COLO668 (cell line): Measurements from ENCODE around the gene CIBAR2.

Source experiments
- DNase-seq: peaks from one replicate; lab custom pipeline; 2025; ENCODE audit not compliant: unreplicated experiment; lab: John Stamatoyannopoulos, UW

Gene CIBAR2

DNA sequence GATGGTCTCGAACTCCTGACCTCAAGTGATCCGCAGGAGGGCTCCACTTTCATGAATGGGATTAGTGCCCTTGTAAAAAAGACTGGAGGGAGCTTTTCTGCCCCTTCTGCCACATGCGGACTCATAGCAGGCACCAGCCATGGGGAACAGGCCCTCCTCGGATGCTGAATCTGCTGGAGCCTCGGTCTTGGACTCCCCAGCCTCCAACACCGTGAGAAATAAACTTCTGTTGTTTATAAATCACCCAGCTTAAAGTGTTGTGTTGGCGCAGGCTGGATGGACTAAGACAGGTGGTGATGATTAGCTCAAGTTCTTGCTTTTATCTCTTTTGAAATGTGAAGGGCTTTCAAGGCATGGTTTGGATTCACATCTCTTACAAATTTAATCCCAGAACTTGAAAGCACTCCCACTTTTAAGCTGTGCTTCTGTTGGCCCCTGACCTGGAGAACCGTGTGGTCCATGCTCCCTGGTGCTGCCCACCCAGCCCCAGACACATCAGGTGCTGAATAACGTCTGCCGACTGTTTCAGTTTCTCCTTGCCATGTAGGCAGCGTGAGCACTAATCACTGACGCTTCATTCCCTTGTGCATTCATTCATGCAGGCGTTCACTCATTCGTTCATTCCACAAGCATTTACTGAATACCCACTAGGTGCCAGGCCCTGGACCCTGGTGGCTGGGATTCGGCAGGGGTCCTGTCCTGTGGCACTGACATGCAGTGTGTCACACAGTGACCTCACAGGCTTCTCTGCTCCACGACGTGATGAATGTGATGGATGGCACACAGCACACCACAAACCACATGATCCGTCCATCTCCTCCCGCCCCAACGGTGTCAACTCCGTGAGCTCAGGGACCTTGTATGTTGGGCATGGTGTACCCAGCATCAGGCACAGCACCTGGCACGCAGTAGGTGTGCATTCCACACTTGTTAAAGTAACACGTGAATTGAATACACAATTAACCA, 8.9 kb downstream of the CIBAR2 start:
- no peak for DNase-seq

DNA sequence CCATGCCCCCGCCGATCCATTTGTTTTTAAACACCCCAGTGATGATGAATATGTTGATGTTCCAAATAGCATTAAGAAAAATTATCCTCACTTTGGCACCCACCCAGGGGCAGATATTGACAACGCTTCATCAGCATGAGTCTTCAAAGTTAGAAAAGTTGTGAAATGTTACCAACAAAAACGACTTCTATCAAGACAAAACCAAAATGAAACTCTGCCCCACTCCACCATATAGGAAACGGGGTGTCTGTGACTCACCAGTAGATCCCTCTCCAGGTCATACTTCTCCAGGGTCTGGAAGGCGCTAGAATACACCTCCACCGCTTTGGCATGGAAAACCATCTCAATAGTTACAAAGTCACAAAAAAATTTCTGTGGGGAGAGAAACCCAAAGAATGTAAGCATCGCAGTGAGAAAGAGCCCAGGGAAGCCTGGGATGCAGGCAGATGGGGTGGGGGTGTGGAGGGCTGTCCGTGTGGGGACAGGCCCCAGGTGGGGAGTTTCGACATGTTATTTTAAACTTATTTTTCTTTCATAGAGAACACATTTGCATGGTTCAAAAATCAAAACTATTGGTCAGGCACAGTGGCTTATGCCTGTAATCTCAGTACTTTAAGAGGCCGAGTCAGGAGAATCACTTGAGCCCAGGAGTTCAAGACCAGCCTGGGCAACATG, 10.2 kb downstream of the CIBAR2 start:
- DNase-seq, result no peak

DNA sequence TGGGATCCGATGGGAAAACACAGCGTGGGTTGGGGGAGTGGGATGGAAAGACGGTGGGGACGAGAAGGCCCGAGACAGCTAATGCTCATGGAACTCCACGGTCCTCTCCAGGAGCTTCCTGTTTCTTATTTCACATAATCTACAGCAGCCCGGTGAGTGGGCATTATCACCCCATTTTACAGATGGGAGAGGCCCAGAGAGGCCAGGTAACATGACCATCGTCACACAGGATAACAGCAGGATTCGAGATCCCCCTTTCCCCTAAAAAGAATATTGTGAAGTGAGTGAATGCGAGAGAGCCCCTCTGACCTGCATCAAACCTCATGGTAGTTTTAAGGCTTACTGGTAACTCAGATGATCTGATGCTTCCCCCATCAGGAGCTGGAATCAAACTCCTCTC, 12.0 kb downstream of the CIBAR2 start:
- DNase-seq, result no peak

DNA sequence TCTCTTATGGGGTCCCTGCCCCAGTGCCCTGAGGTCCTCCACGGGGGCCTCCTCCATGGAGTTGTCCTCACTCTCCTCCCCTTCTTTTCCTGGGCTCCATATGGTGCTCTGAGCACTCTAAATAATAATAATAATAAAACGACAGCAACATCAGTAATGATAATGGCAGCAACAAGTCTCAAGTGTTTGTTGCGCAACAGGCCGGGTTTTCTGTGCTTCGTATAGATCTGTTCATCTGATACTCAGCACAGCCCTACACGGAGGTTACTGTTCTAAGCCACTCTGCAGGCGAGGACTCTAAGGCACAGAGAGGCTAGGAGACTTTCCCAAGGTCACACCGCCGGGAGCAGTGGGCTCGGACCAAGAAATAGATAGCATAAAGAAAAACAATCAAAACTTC, 13.7 kb downstream of the CIBAR2 start:
- DNase-seq, result no peak

DNA sequence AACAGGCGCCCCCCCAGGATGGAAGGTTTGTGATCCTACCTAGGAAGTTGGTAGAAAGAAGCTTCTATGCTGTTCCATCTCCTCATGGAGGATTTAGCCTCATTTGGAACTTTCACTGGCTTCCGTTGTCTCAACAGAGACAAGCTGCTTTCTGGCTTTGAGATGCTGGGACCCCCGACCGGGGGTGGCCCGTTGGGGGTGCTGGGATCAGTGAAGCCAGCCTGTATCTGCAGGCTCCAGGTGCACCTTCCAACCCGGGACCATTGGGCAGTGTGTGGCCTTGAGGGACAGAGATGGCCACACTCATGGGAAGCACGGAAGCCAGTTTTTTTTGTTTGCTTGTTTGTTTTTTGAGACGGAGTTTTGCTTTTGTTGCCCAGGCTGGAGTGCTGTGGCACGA, 15.4 kb downstream of the CIBAR2 start:
- DNase-seq, result no peak

DNA sequence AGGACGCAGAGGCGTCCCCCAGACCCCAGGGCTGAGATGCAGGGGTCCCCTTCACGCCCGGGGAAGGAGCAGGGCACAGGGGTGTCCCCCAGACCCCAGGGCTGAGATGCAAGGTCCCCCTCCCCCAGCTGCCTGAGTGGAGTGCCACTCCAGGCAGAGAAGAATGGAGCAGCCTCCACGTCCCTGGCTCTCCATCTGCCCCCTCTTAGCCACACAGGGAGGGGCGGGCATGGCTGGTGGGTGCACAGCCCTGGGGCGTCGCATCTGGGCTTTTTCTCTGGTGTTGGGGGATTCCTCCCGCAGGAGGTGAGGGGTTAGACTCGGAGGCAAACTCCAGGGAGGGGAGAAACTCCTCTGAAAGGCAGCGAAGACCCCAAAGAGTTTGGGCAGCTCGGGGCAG, 17.5 kb downstream of the CIBAR2 start:
- DNase-seq, result no peak

DNA sequence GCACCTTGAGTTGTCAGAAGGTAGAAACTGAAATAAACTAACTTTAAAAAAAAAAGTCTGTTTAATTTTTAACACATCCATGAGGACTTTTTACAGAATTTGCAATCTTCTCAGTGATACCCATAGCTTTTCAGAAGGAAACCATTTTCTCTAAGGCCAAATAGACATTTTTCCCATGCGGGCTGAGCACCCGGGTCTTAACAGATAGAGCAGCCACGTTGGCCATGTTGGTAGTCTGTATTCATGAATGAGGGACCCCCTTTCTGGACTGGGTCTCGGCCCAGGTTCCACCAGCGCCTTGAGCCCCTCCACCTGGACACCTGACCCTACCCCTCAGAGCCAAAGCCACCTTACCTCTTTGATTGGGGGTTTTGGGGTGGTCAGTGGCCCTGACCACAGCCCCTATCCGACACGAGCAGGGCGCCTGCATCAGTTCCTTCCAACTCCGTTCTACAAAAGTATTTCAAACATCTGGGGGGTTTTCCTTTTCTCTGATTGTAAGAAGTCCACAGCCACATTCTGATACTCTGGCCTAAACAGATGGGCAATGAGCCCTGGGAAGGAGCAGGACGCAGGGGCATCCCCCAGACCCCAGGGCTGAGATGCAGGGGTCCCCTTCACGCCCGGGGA, 18.0 kb downstream of the CIBAR2 start:
- DNase-seq, result no peak

DNA sequence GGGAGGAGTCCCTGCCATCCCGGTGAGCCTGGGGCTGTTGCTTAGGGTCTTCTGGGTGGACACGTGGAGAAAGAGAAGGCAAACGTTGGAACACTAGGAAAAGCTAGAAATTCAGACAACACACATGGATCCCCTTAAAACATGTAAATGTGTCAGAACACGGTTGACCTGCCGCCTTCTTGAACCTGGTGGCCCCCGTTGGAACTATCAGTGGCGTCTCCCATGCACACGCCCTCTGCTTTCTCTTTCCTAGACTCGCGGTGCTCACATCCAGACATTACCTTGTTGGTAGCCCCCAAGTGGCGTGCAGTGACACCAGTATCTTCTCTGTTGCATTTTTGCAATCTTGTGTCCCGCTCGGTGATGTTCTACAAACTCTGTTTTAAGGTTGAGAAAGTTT, 18.6 kb downstream of the CIBAR2 start:
- DNase-seq, result no peak

DNA sequence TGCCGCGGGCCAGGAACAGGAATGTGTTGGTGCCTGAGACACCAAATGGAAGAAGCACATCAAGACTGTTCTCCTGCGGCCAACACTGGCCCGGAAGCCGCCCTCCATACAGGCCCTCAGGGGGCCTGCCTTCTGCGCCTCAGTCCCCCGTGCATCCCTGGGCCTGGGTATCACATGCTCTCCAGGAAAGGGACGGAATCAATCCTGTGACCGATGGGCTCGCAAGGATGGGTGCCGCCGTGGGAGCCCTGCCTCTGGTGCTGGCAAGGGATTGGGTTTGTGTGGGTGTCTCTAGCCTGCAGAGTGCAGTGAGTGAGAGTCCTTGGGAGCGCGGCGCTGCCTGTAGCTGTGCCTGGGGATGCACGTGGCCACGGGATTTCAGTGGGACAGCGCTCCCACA, 19.4 kb downstream of the CIBAR2 start:
- no peak for DNase-seq

DNA sequence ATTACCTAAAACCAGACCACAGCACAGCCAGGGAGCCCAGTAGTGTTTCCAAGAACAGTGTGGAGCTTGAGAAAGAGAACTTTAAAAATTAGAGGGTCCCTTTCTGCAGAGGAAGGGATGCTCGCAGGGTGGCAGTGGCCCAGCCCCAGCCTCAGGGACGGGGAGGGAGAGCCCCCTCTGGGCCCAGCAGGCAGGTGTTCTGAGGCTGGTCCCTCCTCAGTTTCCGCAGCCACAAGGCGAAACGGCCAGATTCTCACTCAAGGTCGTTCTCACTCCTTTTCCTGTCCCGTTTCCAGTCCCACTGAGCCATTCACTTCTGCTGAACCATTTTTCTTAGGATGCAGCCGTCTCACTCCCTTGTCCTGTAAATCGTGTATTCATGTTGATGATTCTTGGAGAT, 20.0 kb downstream of the CIBAR2 start:
- DNase-seq, result no peak

DNA sequence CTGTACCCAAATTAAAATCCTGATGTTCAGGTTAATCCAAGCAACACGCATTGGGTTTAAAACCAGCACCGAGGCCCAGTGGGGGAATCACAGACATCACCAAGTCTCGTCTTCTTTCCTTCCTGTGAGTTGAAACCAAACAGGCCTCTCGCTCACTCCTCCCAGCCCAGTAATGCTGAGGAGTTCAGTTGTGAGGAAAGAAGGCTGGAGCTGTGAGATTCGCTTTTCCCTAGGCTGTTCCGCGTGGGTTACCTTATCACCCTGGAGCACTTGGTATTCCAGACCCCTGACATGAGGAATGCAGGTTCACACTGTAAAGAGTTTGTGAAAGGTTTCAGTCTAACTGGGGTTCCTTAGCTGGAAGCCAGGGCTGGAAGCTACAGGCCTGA, 20.8 kb downstream of the CIBAR2 start:
- DNase-seq, result no peak

DNA sequence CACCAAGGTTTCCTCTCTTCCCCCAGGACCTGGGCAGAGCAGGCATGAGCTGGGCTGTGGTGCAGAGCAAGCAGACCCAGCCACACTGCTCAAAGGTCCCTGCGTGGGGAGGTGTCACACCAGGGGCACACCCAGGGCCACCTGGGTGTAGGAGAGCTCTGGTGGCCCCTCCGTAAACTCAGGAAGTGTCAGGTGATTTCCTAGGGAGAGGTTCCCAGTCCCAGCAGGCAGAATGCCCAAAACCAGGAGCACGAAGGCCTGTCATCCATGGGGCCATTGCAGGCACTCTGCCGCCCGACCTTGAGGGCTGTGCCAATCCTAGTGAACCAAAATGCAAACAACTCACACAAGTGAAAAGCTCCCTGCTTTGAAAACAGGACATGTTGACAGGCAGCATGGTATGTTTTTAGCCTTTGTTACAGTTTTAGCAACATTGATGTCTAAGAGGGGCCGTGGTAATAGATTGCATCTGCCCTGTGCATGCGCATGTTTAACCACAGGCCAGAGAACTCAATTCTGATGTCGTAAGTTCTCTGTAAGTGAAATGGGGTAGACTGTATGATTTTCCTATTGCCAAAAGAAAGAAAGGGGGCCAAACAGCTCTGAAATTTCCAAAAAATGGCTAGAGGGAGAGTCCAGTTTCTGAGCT, 21.3 kb downstream of the CIBAR2 start:
- DNase-seq, result no peak

DNA sequence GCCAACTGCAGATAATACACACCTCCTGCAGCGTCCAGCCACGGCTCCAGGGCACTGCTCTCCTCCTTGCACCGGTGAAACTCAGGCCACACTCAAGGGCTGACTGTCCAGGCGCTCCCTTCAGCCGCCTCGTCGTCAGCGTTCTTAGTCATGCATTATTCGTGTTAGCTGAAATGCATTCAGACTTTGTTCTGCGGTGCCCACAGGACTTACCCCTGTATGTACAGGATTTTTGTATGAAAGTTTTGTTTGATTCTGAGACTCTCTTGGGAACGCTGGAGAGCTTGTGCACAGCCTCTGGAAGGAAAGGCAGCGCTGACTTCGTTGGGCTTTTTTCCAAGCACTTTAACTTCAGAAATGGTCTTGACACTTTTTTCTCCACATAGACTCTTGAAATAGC, 22.1 kb downstream of the CIBAR2 start:
- DNase-seq, result no peak

DNA sequence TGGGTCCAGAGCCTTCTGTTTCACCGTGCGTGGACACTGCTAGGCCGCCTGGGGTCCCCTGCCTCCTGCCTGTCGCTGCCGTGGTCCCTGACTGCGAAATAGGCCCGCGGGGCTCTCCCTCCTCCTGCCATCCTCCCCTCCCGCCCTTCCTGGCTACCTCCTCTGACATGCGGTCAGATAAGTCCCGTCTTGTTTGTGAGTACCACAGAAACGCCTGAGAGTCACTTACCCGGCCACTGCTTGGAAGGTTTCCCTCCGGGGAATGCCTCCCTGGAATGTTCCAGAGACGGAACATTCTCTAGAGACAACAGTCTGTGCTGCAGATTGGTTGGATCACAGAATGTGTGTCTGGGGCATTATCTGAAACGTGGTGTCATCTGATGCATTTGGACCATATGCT, 22.7 kb downstream of the CIBAR2 start:
- no peak for DNase-seq

DNA sequence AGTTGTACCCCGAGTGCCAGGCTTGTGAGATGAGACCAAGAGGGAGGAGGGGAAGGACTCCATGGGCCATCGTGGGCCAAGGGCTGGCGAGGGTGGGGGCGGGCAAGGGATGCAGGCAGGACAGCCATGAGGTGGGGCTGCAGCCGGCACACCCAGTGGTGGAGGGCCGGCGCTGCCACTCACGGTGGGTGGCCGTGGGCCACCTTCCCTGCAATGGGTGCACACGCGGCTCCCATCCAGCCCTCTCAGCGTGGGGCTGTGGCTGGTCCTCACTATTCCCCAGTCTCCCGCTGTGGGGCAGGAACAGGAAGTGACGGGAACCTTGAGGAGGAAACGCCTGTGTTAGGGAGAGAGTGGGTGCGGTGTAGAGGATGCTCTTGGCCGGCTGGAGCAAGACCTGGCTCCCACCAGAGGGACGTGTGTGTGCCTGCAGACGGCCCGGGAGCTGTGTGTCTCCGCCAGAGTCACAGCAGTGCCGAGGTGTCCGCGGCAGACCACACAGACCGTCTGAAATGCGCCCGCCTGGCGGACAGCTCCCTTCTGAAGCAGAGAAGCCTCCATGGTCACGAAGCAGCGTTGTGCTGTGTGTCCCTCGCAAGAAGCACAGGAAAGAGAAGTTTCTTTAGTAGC, 23.6 kb downstream of the CIBAR2 start:
- DNase-seq, result no peak

DNA sequence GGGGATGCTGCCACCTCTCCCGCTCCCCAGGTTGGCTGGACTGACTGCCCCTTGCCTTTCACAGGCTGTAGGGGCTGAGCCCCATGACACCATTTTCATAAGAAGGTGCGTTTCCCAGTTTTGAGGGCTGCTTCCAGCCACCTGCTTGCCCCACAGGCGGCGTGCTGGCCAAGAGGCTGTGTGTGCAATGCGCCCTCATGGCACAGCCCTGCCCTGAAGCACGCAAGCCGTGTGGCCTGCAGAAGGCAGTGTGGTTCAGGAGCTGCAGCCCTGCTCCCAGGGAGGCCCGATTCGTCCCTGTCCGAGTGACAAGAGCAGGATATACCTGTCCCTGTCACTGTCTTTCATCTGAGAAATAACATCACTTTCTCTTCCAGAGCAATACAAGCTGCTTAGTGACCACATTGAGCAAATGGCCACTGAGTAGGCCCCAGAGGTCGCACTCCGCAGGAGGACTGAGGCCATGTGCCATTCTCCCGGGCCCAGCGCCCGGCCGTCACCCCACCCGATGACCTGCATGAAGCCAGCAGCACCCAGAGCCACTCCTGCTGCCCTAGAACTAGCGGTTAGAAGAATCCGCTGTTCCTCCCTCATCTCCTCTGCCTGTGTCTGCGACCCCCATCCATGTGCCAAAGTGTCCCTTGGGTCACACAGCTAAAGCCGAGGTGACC, 24.2 kb downstream of the CIBAR2 start:
- DNase-seq, result no peak

DNA sequence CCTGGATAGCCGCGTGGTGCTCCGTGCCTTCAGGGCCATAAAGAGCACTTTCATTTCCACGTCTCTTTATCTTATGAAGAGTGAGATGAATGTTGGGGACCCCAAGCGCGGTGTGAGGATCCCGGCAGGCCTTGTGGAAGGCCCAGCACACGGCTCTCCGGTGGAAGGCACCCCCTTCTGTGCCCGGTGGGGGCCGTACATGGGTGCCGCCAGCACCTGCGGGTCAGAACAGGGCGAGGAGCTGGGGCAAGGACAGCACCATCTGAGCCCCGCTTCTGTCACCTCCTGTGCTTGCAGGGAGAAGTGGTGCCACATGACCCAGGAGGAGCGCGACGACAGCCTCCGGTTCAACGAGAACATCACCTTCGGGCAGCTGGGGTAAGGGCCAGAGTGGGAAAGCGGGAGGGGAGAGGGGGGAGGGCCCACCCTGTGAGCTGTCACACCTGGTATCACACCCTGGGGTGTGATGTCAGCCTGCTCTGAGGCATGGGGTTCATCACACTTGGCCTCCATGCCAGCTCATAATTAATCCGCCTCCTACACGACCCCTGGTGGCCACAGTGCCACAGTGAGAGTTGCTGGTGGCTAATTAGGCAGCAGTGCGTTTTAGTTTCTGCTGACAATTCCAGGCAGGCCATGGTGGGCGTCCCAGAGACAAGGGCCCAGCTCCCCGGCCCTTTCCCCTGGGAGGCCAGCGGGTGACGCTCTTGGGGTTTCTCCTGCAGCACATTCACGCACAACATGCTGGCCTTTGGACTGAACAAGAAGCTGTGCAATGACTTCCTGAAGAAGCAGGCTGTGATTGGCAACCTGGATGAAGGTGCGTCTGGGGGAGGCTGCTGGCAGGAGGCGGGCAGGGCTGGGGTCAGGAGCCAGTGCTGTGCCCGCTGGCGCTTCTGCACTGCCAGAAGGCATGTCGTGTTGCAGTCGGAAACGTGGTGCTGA, 25.7 kb downstream of the CIBAR2 start:
- DNase-seq, result peak; percentile 71

DNA sequence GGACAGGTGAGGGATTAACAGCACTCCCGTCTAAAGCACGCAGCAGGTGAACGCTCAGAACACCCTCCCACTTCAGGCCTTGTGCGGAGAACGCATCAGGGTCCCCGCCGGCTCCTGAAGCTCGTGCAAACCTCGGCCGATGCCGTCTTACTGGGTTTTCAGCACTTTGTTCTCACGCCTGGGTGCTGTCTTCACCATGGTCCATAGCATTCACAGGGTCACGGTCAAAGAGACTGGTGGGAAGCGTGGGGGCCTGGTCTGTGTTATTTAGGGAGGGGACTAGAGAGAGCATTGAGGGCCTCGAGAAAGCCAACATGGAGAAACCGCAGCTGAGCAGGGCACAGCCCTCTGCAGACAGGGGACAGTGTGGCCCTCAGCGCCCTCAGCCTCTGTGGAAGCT, 26.6 kb downstream of the CIBAR2 start:
- DNase-seq, result no peak

DNA sequence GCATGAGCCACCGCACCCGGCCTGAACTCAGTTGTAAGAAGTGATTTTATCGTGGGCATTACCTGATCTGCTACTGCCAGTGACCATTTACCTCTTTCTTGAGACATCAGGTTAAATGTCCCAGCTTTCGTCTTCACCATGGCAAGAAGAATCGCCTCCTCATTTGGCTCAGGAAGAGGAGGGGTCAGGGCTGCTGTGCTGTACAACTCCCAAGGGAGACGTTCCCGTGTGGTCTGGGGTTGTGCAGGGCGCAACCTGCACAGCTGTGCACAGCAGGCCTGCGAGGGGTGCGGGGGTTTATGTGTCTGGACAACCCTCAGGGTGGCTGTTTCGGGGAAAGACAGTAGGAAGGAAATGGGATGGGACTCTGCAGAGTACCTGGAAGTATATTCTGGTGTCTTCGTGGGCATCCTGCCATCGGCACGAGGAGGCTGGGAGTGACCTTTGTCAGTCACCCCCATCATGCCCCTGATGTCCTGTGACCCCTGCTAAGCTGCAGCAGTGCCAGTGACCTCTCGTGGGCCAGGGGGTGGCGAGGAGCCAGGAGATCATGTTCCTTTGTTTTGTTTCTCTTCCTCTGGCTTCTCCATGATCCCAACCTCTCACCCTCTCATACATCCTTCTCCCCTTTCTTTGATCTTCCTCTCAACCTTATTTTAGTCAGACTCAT, 27.3 kb downstream of the CIBAR2 start:
- DNase-seq, result no peak
